ENCODE measurements around the gene RNFT2.
A peak's percentile ranks its signal among the peaks of the same experiment; 100 is the strongest.

Gene RNFT2

DNA sequence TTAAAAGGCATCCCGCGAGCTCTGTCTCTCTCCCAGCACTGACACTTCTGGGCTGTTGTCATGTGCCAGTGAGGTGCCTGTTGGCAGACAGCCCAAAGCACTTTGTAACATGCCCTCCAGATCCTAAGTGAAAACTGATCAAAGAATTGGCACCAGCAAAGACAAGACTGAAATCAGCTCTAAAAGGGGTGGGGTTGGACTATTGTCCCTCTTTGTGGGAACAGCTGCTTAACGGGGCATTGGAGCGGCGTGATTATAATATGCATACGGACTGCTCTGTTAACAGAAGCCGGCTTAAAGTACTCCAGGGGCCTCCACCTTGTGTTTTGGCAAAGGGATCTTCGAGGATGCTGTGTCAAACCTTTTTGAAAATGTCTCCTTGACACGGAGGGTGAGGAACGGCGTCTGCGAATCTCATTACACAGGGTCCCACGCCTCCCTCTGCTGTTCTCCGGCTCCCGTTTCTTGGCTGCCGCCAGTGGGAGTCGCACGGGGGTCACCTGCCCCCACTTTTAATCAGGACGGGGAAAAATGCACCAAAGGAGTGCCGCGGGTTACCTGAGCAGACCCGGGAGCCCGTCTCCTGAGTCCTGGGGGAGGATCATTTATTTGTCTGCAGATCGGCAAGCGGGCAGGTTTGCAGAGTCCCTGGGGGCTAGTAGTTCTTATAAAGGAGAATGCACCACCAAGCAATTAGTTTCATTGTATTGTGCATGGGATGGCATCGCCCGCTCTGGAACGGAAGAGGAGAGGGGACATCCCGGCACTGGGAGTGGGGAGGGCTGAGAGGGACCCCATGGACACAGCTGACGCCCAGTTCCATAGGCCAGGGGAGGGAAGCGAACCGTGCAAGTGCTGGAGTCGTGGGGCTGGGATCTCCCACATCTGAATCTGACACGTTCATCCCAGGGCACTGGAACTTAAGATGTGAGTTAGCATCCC lies 44.6 kb upstream of the RNFT2 start:
- no peak overlapping the region for H3K4me3 ChIP-seq (ENCODE audit: control insufficient read depth, low read depth, low read length)
- no peak for DNase-seq (ENCODE audit: low read depth)
- TF ChIP-seq, protein P1, sequence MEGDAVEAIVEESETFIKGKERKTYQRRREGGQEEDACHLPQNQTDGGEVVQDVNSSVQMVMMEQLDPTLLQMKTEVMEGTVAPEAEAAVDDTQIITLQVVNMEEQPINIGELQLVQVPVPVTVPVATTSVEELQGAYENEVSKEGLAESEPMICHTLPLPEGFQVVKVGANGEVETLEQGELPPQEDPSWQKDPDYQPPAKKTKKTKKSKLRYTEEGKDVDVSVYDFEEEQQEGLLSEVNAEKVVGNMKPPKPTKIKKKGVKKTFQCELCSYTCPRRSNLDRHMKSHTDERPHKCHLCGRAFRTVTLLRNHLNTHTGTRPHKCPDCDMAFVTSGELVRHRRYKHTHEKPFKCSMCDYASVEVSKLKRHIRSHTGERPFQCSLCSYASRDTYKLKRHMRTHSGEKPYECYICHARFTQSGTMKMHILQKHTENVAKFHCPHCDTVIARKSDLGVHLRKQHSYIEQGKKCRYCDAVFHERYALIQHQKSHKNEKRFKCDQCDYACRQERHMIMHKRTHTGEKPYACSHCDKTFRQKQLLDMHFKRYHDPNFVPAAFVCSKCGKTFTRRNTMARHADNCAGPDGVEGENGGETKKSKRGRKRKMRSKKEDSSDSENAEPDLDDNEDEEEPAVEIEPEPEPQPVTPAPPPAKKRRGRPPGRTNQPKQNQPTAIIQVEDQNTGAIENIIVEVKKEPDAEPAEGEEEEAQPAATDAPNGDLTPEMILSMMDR (IDR thresholded peaks at IDR 0.05; ENCODE audit: control insufficient read depth, insufficient read depth, low read depth, low read length, missing control alignments) = no peak

DNA sequence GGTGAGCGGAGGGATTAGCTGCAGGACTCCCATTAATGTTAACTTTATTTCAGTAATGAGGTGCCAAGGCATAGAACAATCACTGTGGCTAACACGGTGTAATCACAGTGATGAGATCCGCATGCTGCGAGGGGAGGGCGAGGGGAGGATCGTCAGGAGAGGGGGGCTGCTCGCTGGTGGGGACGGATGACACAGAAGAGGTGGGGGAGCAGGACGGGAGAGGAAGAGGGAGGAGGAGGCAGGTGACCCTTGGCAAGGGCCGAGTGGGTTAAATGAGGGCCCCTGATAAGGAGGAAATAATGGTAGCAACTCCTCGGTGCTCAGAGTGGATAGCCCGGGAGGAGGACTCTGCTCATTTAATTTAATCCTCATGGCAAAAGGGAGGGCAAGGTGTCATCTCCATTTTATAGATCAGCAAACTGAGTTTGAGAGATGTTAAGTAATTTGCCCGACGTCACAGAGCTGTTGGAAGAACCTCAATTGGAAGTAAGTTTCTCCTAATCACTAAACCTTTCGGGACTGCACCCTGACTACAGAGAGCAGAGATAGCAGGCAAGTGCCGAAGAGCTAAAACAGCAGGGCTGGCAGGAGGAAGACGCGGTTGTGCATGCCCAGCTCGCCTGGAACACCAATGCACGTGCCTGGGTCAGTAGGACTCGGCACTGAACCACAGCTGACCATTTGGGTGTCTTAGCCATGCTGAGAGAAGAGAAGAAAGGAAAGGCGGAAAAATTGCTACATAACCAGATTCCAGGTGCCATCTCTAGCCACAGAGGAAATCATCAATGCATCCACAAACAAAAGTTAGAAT lies 43.3 kb upstream of the RNFT2 start:
- H3K4me3 ChIP-seq (ENCODE audit: control insufficient read depth, low read depth, low read length) = no peak overlapping the region
- no peak for DNase-seq (ENCODE audit: low read depth)
- TF ChIP-seq, protein P1 (IDR thresholded peaks at IDR 0.05; ENCODE audit: control insufficient read depth, insufficient read depth, low read depth, low read length, missing control alignments) = no peak

- H3K4me3 ChIP-seq (ENCODE audit: control insufficient read depth, low read depth, low read length) = no peak overlapping the region
- no peak for DNase-seq (ENCODE audit: low read depth)
These were observed 42.7 kb upstream of the RNFT2 start for GRCh38 chr12:116695464-116695725.

GRCh38 chr12:116697305-116697704 lies 40.8 kb upstream of the RNFT2 start:
- TF ChIP-seq, protein P1 (IDR thresholded peaks at IDR 0.05; ENCODE audit: control insufficient read depth, insufficient read depth, low read depth, low read length, missing control alignments) = peak; percentile 41
- no peak for DNase-seq (ENCODE audit: low read depth)
- H3K4me3 ChIP-seq (ENCODE audit: control insufficient read depth, low read depth, low read length) = no peak overlapping the region

More at GRCh38 chr12:116695464-116695725, 42.7 kb upstream of the RNFT2 start:
- TF ChIP-seq, protein P1 (IDR thresholded peaks at IDR 0.05; ENCODE audit: control insufficient read depth, insufficient read depth, low read depth, low read length, missing control alignments) = no peak

- H3K4me3 ChIP-seq (ENCODE audit: control insufficient read depth, low read depth, low read length) = no peak overlapping the region
- no peak for DNase-seq (ENCODE audit: low read depth)
- TF ChIP-seq, protein P1 (IDR thresholded peaks at IDR 0.05; ENCODE audit: control insufficient read depth, insufficient read depth, low read depth, low read length, missing control alignments) = no peak
These were observed 40.4 kb upstream of the RNFT2 start for GRCh38 chr12:116697716-116698115.

DNA sequence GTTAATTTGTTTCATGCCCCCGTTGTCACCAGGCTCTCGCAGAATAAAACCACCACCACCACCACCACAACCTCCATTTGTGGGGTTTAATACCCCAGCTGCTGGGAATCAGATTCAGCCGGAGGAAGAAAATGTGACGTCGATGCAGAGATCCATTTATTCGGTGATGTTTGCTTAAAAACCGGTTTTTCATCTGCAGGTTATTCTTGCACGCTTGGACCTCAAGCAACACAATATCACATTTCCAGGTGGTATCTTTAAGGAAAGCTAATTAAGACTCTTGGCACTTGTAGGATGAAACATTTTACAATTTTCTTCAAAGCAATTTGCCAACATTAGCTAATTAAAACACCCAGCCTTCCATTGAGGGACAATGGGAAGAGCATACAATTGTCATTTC lies 40.0 kb upstream of the RNFT2 start:
- H3K4me3 ChIP-seq (ENCODE audit: control insufficient read depth, low read depth, low read length) = no peak overlapping the region
- TF ChIP-seq, protein P1 (IDR thresholded peaks at IDR 0.05; ENCODE audit: control insufficient read depth, insufficient read depth, low read depth, low read length, missing control alignments) = no peak
- no peak for DNase-seq (ENCODE audit: low read depth)

Measured in AG09309 (cell line).